ENCODE data around the gene DDX49.
A peak's percentile ranks its signal among the peaks of the same experiment; 100 is the strongest.
"Not testable (repeated sequence)": the region's sequence is repeated elsewhere in the genome, so short reads cannot be mapped to it uniquely, and the experiment has no call there.

DDX49 gene

DNA sequence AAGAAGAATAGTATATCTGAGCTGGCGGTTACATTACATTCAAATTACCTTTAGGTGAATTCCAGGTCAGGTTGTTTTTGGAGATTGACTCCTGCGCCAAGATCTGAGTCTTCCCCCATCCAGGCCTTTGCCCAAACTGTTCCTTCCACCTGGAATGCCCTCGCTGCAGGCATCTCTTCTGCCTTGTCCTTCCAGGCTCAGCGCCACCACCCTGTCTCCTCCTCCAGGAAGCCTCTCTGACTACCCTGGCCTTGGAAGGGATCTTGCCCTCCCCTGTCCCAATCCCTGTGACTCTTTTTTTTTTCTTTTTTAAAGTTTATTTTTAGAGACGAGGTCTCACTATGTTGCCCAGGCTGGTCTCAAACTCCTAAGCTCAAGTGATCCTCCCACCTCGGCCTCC lies 23.2 kb downstream of the DDX49 start:
- no peak for DNase-seq (ENCODE audit: low read depth)

DNA sequence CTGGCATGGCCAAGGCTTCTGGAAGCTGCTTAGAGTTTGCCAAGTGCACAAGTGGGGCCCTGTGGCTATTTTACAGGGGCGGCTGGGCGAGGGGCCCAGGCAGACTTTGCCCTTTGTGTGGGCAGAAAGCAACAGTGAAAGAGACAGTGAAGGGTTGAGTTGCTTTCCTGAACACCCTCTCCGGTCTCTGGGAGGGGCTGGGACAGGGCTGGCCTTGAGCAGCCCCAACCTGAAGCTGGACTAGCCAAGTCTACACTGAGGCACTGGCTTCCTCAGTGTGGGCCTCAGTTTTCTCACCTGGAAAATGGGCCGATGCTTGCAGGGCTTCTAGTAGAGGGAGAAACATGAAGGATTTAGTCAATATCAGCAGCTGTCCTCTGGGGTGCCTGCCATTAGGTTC lies 23.9 kb downstream of the DDX49 start:
- DNase-seq (ENCODE audit: low read depth): no peak

DNA sequence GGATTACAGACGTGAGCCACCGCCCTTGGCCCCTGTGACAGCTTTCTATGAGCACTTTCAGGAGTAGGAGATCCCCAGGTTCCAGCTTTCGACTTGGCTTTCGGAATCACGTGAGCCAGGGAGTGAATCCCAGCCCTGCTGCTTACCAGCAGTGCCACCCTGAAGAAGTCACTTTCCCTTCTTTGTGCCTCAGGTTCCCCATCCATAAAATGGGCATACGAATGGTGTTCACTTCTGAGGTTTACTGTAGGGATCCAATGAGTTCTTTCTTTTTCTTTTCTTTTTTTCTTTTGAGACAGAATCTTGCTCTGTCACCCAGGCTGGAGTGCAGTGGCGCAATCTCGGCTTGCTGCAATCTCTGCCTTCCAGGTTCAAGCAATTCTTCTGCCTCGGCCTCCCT lies 25.8 kb downstream of the DDX49 start:
- no peak for DNase-seq (ENCODE audit: low read depth)

DNA sequence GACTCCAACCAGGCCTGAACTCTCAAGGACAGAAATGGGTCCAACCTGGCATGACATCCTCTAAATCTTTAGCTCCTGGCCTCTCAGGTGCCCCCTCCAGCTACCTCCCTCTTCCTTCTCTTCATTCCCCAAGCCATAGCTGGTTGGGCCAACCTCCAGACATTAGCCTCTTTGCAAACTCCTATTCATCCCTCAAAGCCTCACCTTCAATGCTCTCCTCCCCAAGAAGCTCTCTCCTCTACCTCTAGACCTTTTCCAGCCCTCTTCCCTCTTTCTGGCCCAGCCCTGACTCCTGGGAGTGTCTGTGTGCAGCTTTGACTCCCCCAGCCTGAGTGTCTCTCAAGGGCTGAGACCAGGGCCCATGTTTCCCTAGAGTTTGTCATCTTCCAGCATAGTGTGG lies 26.8 kb downstream of the DDX49 start:
- DNase-seq (ENCODE audit: low read depth): no peak

DNA sequence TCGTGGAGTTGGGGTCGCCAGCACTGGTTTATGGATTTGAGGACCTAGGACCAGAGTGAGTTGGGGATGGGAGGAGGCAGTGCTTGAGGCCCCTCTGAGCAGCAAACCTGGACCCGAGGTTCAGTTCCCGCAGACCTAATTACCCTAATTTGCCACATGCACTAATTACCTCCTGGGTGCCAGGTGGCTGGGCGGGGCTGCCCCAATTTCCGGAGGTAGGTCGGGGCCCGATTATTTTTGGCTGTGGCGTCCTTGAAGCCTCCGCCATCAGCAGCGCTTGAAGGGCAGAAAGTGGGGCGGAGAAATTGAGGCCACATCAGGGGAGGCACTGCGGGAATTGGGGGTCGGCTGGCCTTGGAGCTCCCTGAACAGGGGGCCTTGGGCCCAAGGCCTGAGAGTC lies 27.4 kb downstream of the DDX49 start:
- no peak for DNase-seq (ENCODE audit: low read depth)

DNA sequence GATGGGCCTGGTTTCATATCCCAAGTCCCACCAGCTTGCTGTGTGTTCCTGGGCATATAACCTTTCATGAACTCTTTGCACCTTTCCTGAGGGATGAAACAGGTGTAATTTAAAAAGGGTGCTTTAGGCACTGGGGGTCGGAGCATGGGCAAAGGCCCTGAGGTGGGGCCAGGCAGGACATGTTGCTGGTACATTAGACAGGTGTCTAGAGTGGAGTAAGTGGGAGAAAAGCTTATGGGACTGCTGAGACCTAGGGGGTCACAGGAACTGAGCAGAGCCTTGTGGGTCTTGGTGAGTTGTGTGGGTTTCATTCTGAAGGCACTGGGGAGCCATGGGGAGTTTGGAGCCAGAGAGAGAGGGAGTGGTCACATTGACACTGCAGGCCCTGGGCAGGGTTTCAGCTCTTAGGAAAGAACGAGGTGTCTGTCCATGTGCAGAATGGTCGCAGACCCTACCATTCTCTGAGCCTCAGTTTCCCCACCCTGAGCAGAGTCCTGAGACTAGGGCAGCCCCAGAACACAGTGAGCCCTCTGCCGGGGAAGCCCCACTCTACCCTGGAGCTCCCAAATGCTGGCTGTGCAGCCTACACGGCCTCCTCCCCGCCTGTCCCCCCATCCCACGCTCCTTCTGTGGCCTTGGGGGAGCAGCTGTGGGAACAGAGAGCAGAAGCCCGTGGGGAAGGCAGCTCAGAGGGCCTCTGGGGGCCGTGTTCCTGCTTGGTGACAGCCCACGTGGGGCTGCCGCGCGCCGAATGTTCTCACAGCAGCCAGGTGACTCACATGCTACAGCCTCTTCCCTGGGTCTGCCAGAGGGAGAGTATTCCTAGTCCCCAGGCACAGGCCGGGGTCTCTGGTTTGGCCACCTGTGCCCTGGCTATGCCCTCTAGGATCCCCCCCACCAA lies 28.8 kb downstream of the DDX49 start:
- no peak for DNase-seq (ENCODE audit: low read depth)

DNA sequence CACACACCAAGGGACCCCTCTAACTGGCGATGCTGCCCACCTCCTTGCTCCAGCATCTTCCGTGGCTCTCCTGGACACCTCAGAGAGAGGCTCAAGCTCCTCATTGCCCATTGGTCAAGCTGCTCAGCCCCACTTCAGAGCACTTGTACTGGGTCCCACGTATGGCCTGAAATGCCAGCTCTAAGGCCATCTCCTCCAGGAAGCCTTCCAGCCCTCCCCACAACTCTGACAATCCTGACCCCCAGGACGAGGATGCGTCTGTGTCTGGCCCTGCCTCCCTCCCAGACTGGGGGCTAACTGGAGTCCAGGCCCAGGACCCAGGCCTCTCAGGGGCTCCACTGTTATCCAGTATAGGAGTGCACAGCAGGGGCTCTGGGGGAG lies 29.5 kb downstream of the DDX49 start:
- DNase-seq (ENCODE audit: low read depth): no peak

DNA sequence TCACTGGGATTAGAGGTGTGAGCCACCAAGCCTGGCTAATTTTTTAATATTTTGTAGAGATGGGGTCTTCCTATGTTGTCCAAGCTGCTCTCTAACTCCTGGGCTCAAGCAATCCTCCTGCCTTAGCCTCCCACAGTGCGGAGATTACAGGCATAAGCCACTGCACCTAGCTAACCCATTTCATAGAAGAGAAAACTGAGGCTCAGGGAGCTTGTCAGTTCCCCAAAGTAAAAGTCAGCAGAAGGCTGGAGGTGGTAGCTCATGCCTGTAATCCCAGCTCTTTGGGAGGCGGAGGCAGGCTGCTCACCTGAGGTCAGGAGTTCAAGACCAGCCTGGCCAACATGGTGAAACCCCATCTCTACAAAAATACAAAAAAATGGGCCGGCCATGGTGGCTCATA lies 30.3 kb downstream of the DDX49 start:
- no peak for DNase-seq (ENCODE audit: low read depth)

DNA sequence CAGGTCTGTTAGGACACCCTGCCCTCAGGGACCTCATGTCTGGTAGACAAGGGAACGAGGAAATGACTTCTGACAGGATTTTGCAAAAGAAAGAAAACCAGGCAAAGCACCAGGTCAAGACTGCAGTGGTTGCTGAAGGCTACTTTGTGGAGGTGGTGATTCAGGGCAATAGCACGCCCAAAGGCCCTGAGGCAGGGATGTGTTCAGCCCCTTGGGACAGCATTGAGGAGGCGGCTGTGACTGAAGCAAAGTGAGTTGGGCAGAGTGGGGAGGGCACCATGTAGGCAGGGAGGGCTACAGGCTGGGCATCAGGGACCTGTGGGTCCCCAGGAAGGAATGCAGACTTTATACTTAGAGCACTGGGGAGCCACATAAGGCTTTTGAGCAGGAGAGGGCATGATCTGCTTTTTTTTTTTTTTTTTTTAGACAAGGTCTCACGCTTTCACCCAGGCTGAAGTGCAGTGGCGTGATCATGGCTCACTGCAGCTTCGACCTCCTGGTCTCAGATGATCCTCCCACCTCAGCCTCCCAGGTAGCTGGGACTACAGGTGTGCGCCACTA lies 32.3 kb downstream of the DDX49 start:
- peak; percentile 97 for DNase-seq (ENCODE audit: low read depth)

DNA sequence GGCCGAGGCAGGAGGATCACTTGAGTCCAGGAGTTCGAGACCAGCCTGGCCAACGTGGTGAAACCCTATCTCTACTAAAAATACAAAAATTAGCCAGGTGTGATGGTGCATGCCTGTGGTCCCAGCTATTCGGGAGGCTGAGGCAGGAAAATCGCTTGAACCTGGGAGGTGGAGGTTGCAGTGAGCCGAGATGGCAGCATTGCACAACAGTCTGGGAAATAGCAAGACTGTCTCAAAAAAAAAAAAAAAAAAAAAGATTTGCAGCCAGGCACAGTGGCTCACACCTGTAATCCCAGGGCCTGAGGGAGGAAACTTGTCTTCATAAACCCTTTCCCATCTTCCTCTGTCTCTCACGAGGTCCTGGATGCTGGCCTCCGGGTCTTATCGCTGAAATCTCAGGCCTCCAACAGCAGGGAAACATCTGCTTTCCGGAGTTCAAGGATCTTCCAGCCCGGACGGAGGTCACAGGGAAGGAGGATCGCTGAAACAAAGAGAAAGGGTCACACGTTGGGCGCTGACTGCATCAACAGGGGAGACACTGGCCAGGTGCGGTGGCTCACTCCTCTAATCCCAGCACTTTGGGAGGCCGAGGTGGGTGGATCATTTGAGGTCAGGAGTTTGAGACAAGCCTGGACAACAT lies 33.0 kb downstream of the DDX49 start:
- DNase-seq (ENCODE audit: low read depth): not testable (repeated sequence)

DNA sequence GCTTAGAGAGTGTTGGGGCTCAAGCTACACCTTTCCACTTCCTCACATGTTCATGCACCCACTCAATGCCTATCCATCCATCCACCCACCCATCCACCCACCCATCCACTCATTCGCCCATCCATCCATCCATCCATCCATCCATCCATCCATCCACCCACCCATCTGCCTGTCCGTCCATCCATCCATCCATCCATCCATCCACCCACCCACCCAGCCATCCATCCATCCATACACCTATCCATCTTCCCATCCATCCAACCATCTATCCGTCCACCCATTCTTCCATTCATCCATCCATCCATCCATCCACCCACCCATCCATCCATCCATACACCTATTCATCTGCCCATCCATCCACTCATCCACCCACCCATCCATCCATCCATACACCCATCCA lies 34.6 kb downstream of the DDX49 start:
- no peak for DNase-seq (ENCODE audit: low read depth)

DNA sequence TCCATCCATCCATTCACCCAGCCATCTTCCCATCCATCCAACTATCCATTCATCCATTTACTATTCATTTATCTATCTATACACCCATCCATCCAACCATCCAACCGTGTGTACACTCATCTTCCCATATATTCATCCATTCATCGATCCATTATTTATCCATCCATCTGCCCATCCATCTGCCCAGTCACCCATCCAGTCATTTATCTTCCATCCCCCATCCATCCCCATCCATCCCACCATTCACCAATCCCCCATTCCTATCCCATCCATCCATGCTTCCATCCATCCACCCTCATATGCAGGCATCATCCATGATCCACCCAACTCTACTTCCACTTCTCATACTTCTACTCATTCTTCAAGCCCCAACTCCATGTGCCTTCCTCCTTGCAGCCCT lies 35.5 kb downstream of the DDX49 start:
- no peak for DNase-seq (ENCODE audit: low read depth)

DNA sequence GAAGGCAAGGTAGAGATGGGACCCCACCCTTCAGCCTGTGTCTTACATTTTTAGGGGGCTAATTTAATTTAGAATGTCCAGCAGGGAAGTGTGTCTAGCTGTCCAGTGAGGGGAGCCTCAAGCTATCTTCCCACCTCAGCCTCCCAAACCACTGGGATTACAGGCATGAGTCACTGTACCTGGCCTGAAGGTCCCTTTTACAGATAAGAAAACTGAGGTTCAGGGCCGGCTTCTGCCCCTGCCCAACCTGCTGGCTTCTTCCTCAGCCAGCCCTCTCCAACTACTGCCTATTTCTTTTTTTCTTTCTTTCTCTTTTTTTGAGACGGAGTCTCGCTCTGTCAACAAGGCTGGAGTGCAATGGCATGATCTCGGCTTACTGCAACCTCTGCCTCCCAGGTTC lies 40.9 kb downstream of the DDX49 start:
- DNase-seq (ENCODE audit: low read depth): no peak

DNA sequence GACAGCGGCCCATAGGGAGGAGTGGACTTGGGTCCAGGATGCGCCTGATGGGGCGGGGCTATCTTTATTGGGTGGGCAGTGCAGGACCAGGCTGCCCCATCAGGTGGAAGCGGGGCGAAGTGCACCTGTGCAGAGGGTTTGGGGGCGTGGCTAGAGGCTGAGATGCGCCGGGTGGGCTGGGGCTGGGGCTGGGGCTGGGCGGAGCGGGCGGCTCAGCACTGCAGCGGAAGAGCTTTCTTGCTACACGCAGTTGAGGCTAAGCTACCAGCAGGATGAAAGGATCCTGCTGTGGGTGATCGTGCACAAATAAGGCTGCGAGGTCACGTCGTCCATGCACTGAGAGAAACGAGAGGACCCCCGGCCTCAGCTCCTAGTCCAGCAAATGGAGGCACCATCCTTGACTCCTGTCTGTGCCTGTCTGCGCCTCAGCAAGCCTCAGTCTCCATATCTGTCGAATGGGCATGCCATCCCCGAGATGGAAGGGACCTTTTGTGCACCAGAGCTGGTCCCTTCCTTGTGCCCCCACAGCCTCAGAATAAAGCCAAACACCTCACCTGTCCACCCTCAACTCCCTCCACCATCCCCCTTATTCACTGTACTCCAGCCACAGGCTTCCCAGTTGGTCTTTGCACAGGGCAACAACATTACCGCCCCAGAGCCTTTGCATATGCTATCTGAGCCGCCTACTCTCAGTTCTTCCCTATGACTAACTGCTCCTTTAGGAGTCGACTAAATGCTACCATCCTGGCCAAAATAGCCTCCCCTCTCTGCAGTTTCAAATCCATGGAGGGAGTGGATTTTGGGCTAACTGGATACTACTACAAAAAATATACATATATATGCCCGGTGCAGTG lies 42.5 kb downstream of the DDX49 start:
- no peak for DNase-seq (ENCODE audit: low read depth)

DNA sequence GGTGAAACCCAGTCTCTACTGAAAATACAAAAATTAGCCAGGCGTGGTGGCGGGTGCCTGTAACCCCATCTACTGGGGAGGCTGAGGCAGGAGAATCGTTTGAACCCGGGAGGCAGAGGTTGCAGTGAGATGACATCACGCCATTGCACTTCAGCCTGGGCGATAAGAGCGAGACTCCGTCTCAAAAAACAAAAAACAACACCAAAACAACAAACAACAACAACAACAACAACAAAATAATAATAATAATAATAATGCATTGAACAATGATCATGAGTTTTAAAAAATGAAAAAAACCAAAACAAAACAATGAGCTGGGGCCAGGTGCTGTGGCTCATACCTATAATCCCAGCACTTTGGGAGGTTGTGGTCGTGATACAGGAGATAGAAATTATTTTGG lies 44.6 kb downstream of the DDX49 start:
- no peak for DNase-seq (ENCODE audit: low read depth)

DNA sequence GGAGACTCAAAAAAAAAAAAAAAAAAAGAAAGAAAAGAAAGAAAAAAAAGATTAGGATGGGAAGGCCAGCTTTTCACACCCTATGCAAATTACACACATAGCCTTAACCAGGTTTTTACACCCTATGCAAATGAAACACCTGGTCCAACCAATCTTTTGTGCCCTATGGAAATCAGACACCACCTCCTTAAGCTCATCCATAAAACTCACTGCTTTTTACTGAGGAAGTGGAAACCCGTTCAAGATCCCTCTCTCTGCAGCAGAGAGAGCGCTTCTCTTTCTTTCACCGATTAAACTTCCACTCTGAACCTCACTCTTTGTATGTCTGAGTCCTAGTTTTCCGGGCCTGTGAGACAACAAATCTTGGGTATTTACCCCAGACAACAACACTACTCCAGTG lies 46.8 kb downstream of the DDX49 start:
- no peak for DNase-seq (ENCODE audit: low read depth)

DNA sequence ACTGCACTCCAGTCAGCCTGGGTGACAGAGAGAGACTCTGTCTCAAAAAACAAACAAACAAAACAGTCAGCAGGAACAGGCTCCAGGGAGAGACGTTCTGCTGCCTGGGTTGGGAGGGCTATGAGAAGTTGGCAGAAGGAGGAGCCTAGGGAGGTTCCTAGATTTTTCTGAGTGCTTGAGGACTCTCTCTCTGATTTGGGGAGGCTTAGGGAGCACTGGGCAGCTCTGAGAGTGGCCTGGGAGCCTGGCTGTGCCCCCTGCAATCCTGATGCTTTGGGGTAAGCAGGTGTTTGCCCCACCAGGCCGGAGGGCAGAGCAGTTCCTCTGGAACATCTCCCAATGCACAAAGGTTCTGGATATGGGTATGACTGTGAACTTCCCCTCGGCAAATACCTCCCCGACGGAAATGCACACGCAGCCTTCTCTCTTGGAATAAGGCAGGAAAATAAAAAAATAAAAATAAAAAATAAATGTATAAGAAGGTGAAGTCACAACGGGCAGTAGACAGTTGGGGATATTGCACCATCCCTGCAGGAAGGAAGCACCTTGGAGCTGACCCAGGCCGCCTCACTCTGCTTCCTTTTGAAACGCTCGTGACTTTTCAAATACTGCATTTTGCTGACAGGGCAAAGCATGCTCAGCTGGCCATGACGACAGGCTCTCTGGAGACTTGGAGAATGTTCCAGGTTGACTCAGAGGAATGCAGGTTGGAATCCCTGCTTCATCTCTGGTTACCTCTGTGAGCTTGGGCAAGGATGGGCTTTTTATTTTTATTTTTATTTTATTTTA lies 48.0 kb downstream of the DDX49 start:
- peak; percentile 83 for DNase-seq (ENCODE audit: low read depth)

DNA sequence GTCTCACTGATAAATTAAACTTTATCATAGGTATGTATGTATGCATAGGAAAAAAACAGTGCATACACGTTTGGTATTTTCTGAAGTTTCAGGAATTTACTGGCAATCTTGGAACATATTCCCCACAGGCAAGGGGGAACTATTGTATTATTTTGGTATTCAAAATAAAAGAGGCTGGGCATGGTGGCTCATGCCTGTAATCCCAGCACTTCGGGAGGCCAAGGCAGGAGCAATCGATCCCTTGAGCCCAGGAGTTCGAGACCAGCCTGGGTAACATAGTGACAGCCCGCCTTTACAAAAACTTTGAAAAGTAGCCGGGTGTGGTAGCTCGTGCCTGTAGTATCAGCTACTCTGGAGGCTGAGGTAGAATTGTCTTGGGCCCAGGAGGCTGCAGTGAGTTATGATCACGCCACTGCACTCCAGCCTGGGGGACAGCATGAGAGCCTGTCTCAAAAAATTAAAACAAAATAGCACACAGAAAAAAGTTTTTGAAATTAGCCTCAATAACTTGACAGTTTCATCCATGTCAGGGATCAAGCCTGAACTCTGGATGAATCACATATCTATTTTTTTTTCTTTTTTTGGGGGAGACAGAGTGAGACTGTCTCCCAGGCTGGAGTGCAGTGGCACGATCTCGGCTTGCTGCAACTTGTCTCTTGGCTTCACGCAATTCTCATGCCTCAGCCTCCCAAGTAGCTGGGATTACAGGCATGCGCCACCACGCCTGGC lies 50.6 kb downstream of the DDX49 start:
- no peak for DNase-seq (ENCODE audit: low read depth)

DNA sequence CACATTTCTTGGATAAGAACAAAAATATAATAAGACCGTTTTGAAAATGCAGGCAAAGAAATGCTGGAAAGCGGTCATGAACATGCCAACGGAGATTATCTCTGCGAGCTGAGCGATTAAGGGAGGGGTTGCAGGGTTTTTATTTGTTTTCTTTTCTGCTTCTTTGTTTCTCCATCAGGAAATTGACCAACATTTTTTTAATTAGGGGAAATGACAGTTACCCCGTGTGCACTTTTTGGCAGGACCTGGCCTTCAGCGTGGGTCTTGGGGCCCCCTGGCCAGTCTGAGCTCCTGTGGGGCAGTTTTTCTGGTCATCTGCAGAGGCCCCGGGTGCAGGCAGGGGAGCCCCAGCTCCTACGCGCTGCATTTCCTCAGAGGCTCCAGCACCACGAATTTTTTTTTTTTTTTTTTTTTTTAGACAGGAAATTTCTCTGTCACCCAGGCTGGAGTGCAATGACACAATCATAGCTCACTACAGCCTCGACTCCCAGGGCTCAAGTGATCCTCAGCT lies 52.8 kb downstream of the DDX49 start:
- peak; percentile 73 for DNase-seq (ENCODE audit: low read depth)

DNA sequence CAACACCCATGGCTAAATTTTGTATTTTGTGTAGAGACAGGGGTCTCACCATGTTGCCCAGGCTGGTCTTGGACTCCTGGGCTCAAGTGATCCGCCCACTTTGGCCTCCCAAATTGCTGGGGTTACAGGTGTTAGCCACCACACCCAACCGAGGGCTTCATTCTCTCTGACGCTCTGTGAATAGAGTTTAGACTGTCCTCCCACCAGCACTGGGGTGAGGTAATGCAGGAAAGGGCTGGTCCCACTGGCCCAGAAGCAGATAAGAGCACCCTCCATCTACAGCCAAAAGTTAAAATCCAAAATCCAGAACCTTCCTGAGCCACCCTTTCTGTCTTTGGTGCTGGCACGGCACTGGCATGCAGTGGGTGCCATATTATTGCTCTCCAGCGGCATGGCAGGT lies 53.3 kb downstream of the DDX49 start:
- no peak for DNase-seq (ENCODE audit: low read depth)

DNA sequence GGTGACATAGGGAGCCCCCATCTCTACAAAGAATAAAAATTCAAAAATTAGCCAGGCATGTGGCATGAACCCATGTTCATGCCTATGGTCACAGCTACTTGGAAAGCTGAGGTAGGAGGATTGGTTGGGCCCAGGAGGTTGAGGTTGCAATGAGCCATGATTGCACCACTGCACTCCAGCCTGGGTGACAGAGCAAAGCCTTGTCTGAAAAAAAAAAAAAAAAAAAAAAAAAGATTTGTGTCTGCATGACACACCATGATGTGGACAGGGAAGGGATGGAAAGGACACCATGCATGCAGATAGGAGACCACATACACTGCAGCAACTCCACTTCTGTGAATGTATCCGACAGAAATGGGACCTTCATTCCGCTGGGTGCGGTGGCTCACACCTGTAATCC lies 55.5 kb downstream of the DDX49 start:
- DNase-seq (ENCODE audit: low read depth): peak; percentile 89
